Testis (tissue), 3 donors: Measurements from ENCODE around the gene RNF17. TPM values are rescaled to one million over a fixed set of nuclear protein-coding genes. Genes with fewer than 3 reads are reported as not detected.

ENCODE experiments used
- DNase-seq: peaks from one replicate; pipeline ENCODE4 v3.0.0-alpha.2; 2019
- H3K27ac ChIP-seq, 2 donors: fragments of 200-600 bp; sonication (generic); one replicate each; pipeline ENCODE4 v1.5.1; 2019
- H3K27me3 ChIP-seq: fragments of 200-600 bp; sonication (generic); one replicate; pipeline ENCODE4 v1.5.1; 2019
- H3K36me3 ChIP-seq: fragments of 200-600 bp; sonication (generic); one replicate; pipeline ENCODE4 v1.5.1; 2017; ENCODE audit warnings: low read depth; ENCODE audit errors: missing control alignments
- H3K4me1 ChIP-seq: fragments of 200-600 bp; sonication (generic); one replicate; pipeline ENCODE4 v1.5.1; 2019
- H3K4me3 ChIP-seq, 2 donors: fragments of 200-600 bp; sonication (generic); one replicate each; pipeline ENCODE4 v1.5.1; 2017 to 2019
- H3K9me3 ChIP-seq: fragments of 200-600 bp; sonication (generic); one replicate; pipeline ENCODE4 v1.5.1; 2017
- CTCF ChIP-seq, 3 experiments: fragments of 450-650 bp in 2 of 3; fragments of 200-600 bp in 1 of 3; sonication (generic) in 1 of 3; IDR thresholded peaks; one replicate each; pipeline ENCODE4 v1.5.1; 2016 to 2019; ENCODE audit warnings: antibody characterized with exemption in 3 of 3, mild to moderate bottlenecking in 2 of 3, moderate library complexity in 1 of 3
- POLR2A ChIP-seq: fragments of 450-650 bp; IDR thresholded peaks from one replicate; pipeline ENCODE4 v1.6.1; 2017; ENCODE audit warnings: antibody characterized with exemption, mild to moderate bottlenecking, moderate library complexity
- WGBS, 2 donors: methylation state at CpG; one replicate each; pipeline ENCODE4 v1.1.5; 2018; 5-methylcytosine and 5-hydroxymethylcytosine counted together
- intact Hi-C: fragments of 100-400 bp; cut with DNase I; formaldehyde crosslinking; loops from one replicate; pipeline ENCODE4 v1.15.1; 2023; ENCODE audit warnings: low total_unique reads
- polyA plus RNA-seq: library from polyadenylated mRNA; stranded (reverse); fragments of 350-450 nt; fragmentation: Illumina TruSeq; extraction: RNeasy Lipid Tissue Mini Kit (QIAGEN cat#74804); gene quantifications from one replicate; pipeline ENCODE4 v1.2.3, GENCODE V29; 2014; ENCODE audit warnings: low read depth, low replicate concordance; ENCODE audit not compliant: insufficient read depth
- total RNA-seq, 2 donors: library from RNA; depleted of rRNA; stranded (reverse); fragments of >200 nt; gene quantifications; one replicate each; pipeline ENCODE4 v1.2.3, GENCODE V29; 2016

The RNF17 gene
- total and polyA plus RNA-seq, 3 donors from 2014 or later: 29.6 to 52.8 (median 36.9) TPM

DNA sequence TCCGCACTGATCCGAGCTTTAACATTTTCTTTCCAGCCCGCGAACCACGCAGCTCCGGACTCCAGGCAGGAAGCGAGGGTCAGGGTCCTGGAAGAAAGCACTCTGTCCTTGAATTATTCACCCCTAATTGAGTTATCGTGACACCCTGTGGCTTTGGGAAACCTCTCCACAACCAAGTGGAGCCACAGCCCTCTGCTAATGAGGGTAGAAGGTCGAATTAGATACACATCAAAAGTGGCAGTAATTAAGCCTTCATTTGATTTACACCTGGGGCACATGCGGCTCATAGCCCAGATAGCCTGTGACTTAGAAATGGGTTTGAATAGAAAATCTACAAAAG is 15.9 kb upstream of the RNF17 start:
- Histone ChIP-seq H3K4me3 (peak overlapping the region; percentile 37 to 49), H3K27me3 (no peaks in the 10 kb centered on the region), H3K9me3 (no peaks in the 10 kb centered on the region), H3K27ac (no peak overlapping the region), H3K4me1 (no peaks in the 10 kb centered on the region), H3K36me3 (no peaks in the 10 kb centered on the region)
- no peak for TF ChIP-seq POLR2A
- no peak for TF ChIP-seq CTCF (IDR thresholded peaks at IDR 0.05)
- DNase-seq: no peak
- WGBS, 2 donors: 3 to 7% methylated on average over 9 to 10 of the region's 10 CpGs
- intact Hi-C loops: no loop called here

- Histone ChIP-seq H3K4me3 (no peak overlapping the region), H3K27ac (no peak overlapping the region), H3K36me3 (no peaks in the 10 kb centered on the region), H3K4me1 (no peaks in the 10 kb centered on the region), H3K9me3 (no peaks in the 10 kb centered on the region), H3K27me3 (no peaks in the 10 kb centered on the region)
- no peak for DNase-seq
- TF ChIP-seq POLR2A: no peak
- no peak for TF ChIP-seq CTCF (IDR thresholded peaks at IDR 0.05)
- intact Hi-C loops: no loop called here
Measured at GRCh38 chr13:24759197-24759596, 4.8 kb upstream of the RNF17 start.

- peak overlapping the region; percentile 36 to 53 for H3K27ac ChIP-seq
- H3K27me3 ChIP-seq: no peaks in the 10 kb centered on the region
- peak; percentile 79 for DNase-seq
- peak overlapping the region; percentile 54 to 58 for H3K4me3 ChIP-seq
- no peaks in the 10 kb centered on the region for H3K36me3 ChIP-seq
- intact Hi-C loops: no loop called here
- H3K4me1 ChIP-seq: no peaks in the 10 kb centered on the region
- no peaks in the 10 kb centered on the region for H3K9me3 ChIP-seq
- TF ChIP-seq CTCF (IDR thresholded peaks at IDR 0.05): no peak
- WGBS, 2 donors: 58 to 85% methylated on average over 8 to 15 of the region's 15 CpGs
Measured at GRCh38 chr13:24764276-24764630, 284 bp downstream of the RNF17 start.

- no peaks in the 10 kb centered on the region for H3K27me3 ChIP-seq
- no peak overlapping the region for H3K4me3 ChIP-seq
- no peaks in the 10 kb centered on the region for H3K4me1 ChIP-seq
- WGBS, 2 donors: 95 to 100% methylated on average over 1 of the region's 1 CpG
- intact Hi-C loops: no loop called here
- H3K9me3 ChIP-seq: no peaks in the 10 kb centered on the region
- TF ChIP-seq CTCF (IDR thresholded peaks at IDR 0.05) (no peak), POLR2A (no peak)
- DNase-seq: no peak
- H3K36me3 ChIP-seq: no peaks in the 10 kb centered on the region
- H3K27ac ChIP-seq: no peak overlapping the region
Measured at GRCh38 chr13:24777171-24777570, 13.2 kb downstream of the RNF17 start.

DNA sequence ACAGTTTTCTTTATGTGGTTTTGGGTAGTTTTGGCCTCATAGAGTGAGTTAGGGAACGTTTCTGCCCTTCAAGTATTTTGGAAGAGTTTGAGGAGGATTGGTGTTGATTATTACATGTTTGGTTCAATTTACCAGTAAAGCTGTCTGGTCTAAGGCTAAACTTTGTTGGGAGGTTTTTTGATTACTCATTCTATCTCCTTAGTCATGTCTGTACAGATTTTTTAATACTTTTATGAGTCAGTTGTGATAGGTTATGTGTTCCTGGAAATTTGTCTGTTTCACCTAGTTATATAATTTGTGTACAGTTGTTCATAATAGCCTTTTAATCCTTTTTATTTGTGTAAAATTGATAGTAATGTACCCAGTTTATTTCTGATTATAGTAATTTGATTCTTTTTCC is 20.4 kb downstream of the RNF17 start:
- DNase-seq: no peak
- no peak for TF ChIP-seq POLR2A
- TF ChIP-seq CTCF (IDR thresholded peaks at IDR 0.05): no peak
- 66 to 71% methylated on average over 1 of the region's 1 CpG for WGBS, 2 donors
- Histone ChIP-seq H3K27ac (no peak overlapping the region), H3K27me3 (no peaks in the 10 kb centered on the region), H3K9me3 (no peaks in the 10 kb centered on the region), H3K36me3 (no peaks in the 10 kb centered on the region), H3K4me3 (no peak overlapping the region), H3K4me1 (no peaks in the 10 kb centered on the region)
- intact Hi-C loops: no loop called here
